Panc1 (cell line): Measurements from ENCODE around the gene PAX1.

Source experiments
- SIN3A ChIP-seq: IDR thresholded peaks from 2 replicates; pipeline ENCODE4 v1.6.1; 2012; ENCODE audit warnings: low read depth, mild to moderate bottlenecking, low read length, moderate library complexity, borderline replicate concordance; ENCODE audit not compliant: insufficient read depth
- TF ChIP-seq, protein P1 (sequence below): fragments of 450-650 bp; IDR thresholded peaks from 2 replicates; pipeline ENCODE4 v1.5.1; 2017; ENCODE audit warnings: mild to moderate bottlenecking

- no peak for TF ChIP-seq SIN3A
- TF ChIP-seq, protein P1, sequence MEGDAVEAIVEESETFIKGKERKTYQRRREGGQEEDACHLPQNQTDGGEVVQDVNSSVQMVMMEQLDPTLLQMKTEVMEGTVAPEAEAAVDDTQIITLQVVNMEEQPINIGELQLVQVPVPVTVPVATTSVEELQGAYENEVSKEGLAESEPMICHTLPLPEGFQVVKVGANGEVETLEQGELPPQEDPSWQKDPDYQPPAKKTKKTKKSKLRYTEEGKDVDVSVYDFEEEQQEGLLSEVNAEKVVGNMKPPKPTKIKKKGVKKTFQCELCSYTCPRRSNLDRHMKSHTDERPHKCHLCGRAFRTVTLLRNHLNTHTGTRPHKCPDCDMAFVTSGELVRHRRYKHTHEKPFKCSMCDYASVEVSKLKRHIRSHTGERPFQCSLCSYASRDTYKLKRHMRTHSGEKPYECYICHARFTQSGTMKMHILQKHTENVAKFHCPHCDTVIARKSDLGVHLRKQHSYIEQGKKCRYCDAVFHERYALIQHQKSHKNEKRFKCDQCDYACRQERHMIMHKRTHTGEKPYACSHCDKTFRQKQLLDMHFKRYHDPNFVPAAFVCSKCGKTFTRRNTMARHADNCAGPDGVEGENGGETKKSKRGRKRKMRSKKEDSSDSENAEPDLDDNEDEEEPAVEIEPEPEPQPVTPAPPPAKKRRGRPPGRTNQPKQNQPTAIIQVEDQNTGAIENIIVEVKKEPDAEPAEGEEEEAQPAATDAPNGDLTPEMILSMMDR = no peak
These were observed 43.9 kb upstream of the PAX1 start for GRCh38 chr20:21661488-21662055.
